GM12892 (cell line): Measurements from ENCODE around the gene GOT1.

Experiments used
- POLR2A ChIP-seq: IDR thresholded peaks from 2 replicates; pipeline ENCODE4 v1.6.1; 2011; ENCODE audit warnings: low read depth, low read length, control low read depth
- POLR2AphosphoS5 ChIP-seq: IDR thresholded peaks from 2 replicates; pipeline ENCODE4 v1.6.1; 2011; ENCODE audit warnings: low read depth, low read length, control low read depth
- TAF1 ChIP-seq: IDR thresholded peaks from 2 replicates; pipeline ENCODE4 v1.6.1; 2011; ENCODE audit warnings: low read depth, mild to moderate bottlenecking, control low read depth, low read length, borderline replicate concordance

DNA sequence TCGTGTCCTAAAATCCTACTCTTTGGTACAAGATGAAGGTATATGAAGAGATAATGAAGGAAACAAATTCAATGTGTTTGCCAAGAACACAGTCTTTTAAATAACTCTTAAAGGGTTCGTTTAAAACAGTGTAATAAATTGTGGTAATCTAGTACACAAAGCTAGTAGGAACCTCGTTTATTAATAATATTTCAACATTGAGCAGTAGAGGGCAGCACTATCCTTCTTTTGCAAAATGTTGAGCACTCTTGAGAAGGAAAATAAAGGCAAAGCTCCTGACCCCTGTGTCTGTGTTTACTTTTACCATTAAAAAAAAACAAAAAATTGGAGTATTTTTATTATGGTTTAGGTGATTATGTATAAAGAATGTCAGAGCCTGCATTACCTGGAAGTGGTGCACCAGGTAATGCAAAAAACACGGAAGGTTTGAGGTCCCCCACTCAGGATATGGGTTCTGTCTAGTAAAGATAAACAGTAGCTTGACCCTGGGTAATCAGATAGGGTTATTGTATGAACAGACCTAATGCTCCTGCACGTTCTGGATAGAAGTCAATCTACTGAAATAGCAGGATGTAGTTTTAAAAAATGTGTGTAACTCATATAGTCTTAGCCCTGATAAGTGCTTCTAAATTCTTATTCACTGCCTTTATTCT lies 5.7 kb upstream of the GOT1 start:
- no peak for TF ChIP-seq POLR2AphosphoS5
- TF ChIP-seq TAF1, result no peak
- no peak for TF ChIP-seq POLR2A
